HG03045 (cell line): ENCODE results near the gene PALMD.

Experiments used
- ATAC-seq: cut with Tn5 transposase; IDR thresholded peaks from one replicate; pipeline ENCODE4 v1.9.1; 2021; ENCODE audit warnings: mild to moderate bottlenecking, moderate library complexity; ENCODE audit not compliant: unreplicated experiment

The PALMD gene

DNA sequence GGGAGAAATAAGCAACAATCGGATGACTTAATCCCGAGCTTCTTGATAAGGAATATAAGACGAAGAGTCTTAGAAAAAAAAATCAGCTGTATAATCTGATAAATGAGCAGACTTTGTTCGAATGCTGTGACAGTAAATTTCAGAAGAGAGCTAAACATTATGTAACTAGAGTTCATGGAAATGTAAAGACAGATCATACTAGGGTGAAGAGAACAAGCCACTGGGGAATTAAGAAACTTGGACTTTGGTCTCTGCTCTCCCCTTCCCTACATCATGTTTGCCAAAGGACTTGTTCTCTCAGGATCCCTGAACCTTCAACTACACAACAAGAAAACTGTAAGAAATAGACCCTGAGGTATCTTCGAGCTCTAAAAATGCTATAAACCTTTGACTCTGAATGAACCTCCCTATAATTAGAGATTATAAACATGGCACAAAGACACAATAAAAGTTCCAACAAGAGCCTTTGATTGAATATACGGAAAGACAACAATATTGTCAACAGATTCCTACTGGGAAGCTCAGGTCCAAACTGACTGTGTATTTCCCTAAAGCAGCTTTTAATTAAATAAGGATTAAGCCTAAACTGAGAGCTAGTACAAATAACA lies 93.0 kb downstream of the PALMD start:
- ATAC-seq, result no peak

DNA sequence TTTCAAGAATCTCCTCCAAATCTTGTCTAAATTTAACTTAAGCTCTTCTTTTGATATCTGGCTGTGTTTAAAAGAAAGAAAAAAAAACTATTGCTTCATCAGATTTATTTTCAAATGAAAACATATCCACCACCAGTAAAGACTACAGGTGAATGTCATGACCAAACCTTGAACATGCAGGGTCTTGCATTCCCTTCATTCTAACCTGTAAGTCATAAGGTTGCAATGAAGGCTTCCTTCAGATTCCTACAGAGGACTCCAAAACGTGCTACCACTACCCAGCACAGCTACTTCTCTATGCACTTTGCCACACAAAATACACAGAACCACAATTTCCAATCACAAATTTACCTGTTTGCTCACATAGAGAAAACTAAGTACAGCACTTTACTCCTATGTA lies 94.2 kb downstream of the PALMD start:
- no peak for ATAC-seq
